Motor neuron (in vitro differentiated cells): ENCODE results near the gene FAM209B. TPM values are rescaled to one million over a fixed set of nuclear protein-coding genes. Genes with fewer than 3 reads are reported as not detected.
A peak's percentile ranks its signal among the peaks of the same experiment; 100 is the strongest.
"Not testable (repeated sequence)": the region's sequence is repeated elsewhere in the genome, so short reads cannot be mapped to it uniquely, and the experiment has no call there.

Experiments used
- ATAC-seq, 8 experiments: fragments of 200-7000 bp; cut with Tn5 transposase; replicated peaks in 6 of 8; 2 replicates each; pipeline ENCODE4 v1.8.0; 2021; ENCODE audit warnings: mild to moderate bottlenecking in 8 of 8, moderate library complexity in 8 of 8
- H3K27ac ChIP-seq, 2 donors: fragments of 250-450 bp; sonication (Bioruptor Pico); 2 replicates each; pipeline ENCODE4 v1.9.0; 2021; ENCODE audit warnings: antibody characterized with exemption in 2 of 2, mild to moderate bottlenecking in 2 of 2, moderate library complexity in 1 of 2
- H3K4me1 ChIP-seq, 2 donors: fragments of 250-450 bp; sonication (Bioruptor Pico); replicated peaks in 1 of 2; 2 replicates each; pipeline ENCODE4 v1.6.1; 2021; ENCODE audit warnings: antibody characterized with exemption in 2 of 2, mild to moderate bottlenecking in 2 of 2, moderate library complexity in 1 of 2
- H3K4me3 ChIP-seq, 5 donors: fragments of 250-450 bp; sonication (Bioruptor Pico); 2 replicates each; pipeline ENCODE4 v1.9.0; 2021; ENCODE audit warnings: antibody characterized with exemption in 5 of 5, mild to moderate bottlenecking in 5 of 5, moderate library complexity in 4 of 5
- WGBS, 10 experiments: fragments of 450-650 bp; shearing (Covaris generic); methylation state at CpG; one replicate each; pipeline ENCODE4 v1.0.0; 2022; 5-methylcytosine and 5-hydroxymethylcytosine counted together
- in situ Hi-C, 9 experiments: fragments of 400-800 bp; cut with MboI; loops; one replicate each; pipeline ENCODE4 v1.15.0; 2021; ENCODE audit warnings: low sequenced_read_pairs in 9 of 9, low pct_unique_long_range_greater_than_20kb in 2 of 9; ENCODE audit not compliant: unreplicated experiment in 9 of 9
- total RNA-seq, 8 experiments: library from RNA; unstranded; fragments of 300-600 nt; gene quantifications; 2 replicates each; pipeline versions ENCODE4 v1.2.3 to v1.2.4, GENCODE V29; 2022

Gene FAM209B
- total RNA-seq, 8 experiments from 2014 or later: 0.46 to 0.71 TPM; not detected in 6

DNA sequence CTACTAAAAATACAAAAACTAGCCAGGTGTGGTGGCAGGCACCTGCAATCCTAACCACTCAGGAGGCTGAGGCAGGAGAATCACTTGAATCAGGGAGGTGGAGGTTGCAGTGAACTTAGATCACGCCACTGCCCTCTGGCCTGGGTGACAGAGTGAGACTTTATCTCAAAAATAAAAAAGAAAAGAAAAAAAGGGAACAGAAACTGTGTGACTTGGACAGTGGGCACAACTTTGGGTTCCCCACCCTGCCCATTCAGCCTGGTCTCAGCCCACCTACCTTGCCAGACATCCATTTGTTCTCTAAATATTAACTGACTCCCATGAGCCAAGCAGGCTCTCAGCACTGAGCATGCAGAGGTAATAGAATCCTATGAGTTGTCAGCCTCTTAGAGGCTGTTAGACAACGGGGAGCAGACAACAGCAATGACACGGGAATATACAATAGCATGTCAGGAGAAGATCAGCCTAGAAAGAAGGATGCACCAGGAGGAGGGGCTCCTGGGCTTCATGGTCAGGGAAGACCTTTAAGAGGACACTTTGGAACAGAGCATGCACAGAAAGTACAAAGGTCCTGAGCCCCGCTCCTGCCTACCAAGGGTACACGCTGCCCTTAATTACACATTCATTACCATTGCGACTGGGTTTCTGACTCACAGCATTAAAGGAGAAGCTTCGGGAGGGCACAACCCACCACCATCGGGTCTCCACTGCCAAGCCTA, 20.0 kb downstream of the FAM209B start:
- ATAC-seq: peak in 2 of 8 experiments; percentile 27 to 28
- in situ Hi-C loops: loop anchor here in 7 of 9 experiments (10.0 to 25.0 kb wide), 5 partner anchors 409 to 784 kb away; partner anchors contain the start of gene SPO11 (in 3 of the 7)
- H3K4me3 ChIP-seq: no peak overlapping the region
- H3K27ac ChIP-seq: no peak overlapping the region
- whole genome bisulfite sequencing, 10 experiments: 14 to 77% (median 45%) methylated on average over 3 to 8 of the region's 8 CpGs; no CpG with 5 or more reads in 1 of the 10 experiments
- H3K4me1 ChIP-seq: no peaks in the 10 kb centered on the region

- no peak overlapping the region for H3K27ac ChIP-seq
- no peak overlapping the region for H3K4me3 ChIP-seq
- in situ Hi-C loops: loop anchor here in 7 of 9 experiments (10.0 to 25.0 kb wide), 5 partner anchors 407 to 782 kb away; partner anchors contain the start of gene SPO11 (in 3 of the 7)
- no peaks in the 10 kb centered on the region for H3K4me1 ChIP-seq
- ATAC-seq: peak; percentile 79 to 93 (median 88)
- 0 to 83% (median 5%) methylated on average over 1 to 4 of the region's 4 CpGs; no CpG with 5 or more reads in 1 of the 10 experiments for WGBS, 10 experiments
These were observed 21.8 kb downstream of the FAM209B start for GRCh38 chr20:56554869-56555268.

- no peak for ATAC-seq
- in situ Hi-C loops: loop anchor here in 7 of 9 experiments (10.0 to 25.0 kb wide), 5 partner anchors 403 to 778 kb away; partner anchors contain the start of gene SPO11 (in 3 of the 7)
- Histone ChIP-seq H3K4me1 (no peaks in the 10 kb centered on the region), H3K27ac (no peak overlapping the region), H3K4me3 (no peak overlapping the region)
- WGBS, 10 experiments: 43 to 100% (median 79%) methylated on average over 2 to 6 of the region's 6 CpGs; no CpG with 5 or more reads in 1 of the 10 experiments
These were observed 25.9 kb downstream of the FAM209B start for GRCh38 chr20:56558968-56559367.

- not testable (repeated sequence) for H3K27ac ChIP-seq, H3K4me1 ChIP-seq, H3K4me3 ChIP-seq, ATAC-seq
- in situ Hi-C loops: loop anchor here in 7 of 9 experiments (25.0 kb wide), 4 partner anchors 398 to 773 kb away; partner anchors contain the start of gene SPO11 (in 3 of the 7)
- 60 to 100% (median 90%) methylated on average over 1 to 3 of the region's 6 CpGs; no CpG with 5 or more reads in 5 of the 10 experiments for WGBS, 10 experiments
These were observed 31.5 kb downstream of the FAM209B start for GRCh38 chr20:56564526-56564925.

GRCh38 chr20:56565511-56565910, 32.5 kb downstream of the FAM209B start:
- in situ Hi-C loops: loop anchor here in 7 of 9 experiments (25.0 kb wide), 4 partner anchors 397 to 772 kb away; partner anchors contain the start of gene SPO11 (in 3 of the 7)
- Histone ChIP-seq H3K27ac (no peak overlapping the region), H3K4me3 (no peak overlapping the region), H3K4me1 (peaks cover 4 to 6% of the 10 kb centered on the region in 2 donors)
- 60 to 100% (median 100%) methylated on average over 1 to 2 of the region's 4 CpGs; no CpG with 5 or more reads in 3 of the 10 experiments for WGBS, 10 experiments
- no peak for ATAC-seq

GRCh38 chr20:56566621-56567020, 33.6 kb downstream of the FAM209B start:
- peak in 5 of 8 experiments; percentile 22 to 78 (median 48) for ATAC-seq
- in situ Hi-C loops: loop anchor here in 7 of 9 experiments (25.0 kb wide), 4 partner anchors 396 to 771 kb away; partner anchors contain the start of gene SPO11 (in 3 of the 7)
- Histone ChIP-seq H3K4me3 (no peak overlapping the region), H3K4me1 (peaks cover 4 to 6% of the 10 kb centered on the region in 2 donors), H3K27ac (peak overlapping the region in 1 of 2 donors; percentile 5)
- WGBS, 10 experiments: 52 to 93% (median 70%) methylated on average over 2 to 3 of the region's 3 CpGs; no CpG with 5 or more reads in 1 of the 10 experiments

- H3K4me1 ChIP-seq: peaks cover 4 to 6% of the 10 kb centered on the region in 2 donors
- no peak overlapping the region for H3K27ac ChIP-seq
- ATAC-seq: no peak
- WGBS, 10 experiments: 83% methylated on average over 1 of the region's 2 CpGs; no CpG with 5 or more reads in 9 of the 10 experiments
- in situ Hi-C loops: loop anchor here in 7 of 9 experiments (25.0 kb wide), 4 partner anchors 391 to 766 kb away; partner anchors contain the start of gene SPO11 (in 3 of the 7)
- H3K4me3 ChIP-seq: no peak overlapping the region
These were observed 37.8 kb downstream of the FAM209B start for GRCh38 chr20:56570832-56571231.

DNA sequence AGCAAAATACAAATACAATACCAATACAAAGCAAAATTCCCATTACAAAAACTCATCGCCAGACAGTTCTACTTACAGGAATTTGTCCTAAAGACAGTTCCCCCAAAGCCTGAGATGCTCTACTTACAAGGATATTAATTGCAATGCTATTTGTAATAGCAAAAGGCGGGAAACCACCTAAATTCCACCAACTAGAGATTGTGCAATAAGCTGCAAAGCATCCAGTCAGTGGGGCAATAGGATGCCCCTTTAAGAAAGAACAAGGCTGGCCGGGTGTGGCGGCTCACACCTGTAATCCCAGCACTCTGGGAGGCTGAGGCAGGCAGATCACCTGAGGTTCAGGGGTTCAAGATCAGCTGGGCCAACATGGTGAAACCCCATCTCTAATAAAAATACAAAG, 39.1 kb downstream of the FAM209B start:
- in situ Hi-C loops: loop anchor here in 7 of 9 experiments (25.0 kb wide), 4 partner anchors 390 to 765 kb away; partner anchors contain the start of gene SPO11 (in 3 of the 7)
- no peak overlapping the region for H3K4me3 ChIP-seq
- no peak for ATAC-seq
- WGBS, 10 experiments: 20 to 100% (median 87%) methylated on average over 1 to 3 of the region's 4 CpGs; no CpG with 5 or more reads in 2 of the 10 experiments
- H3K4me1 ChIP-seq: no peaks in the 10 kb centered on the region
- no peak overlapping the region for H3K27ac ChIP-seq

DNA sequence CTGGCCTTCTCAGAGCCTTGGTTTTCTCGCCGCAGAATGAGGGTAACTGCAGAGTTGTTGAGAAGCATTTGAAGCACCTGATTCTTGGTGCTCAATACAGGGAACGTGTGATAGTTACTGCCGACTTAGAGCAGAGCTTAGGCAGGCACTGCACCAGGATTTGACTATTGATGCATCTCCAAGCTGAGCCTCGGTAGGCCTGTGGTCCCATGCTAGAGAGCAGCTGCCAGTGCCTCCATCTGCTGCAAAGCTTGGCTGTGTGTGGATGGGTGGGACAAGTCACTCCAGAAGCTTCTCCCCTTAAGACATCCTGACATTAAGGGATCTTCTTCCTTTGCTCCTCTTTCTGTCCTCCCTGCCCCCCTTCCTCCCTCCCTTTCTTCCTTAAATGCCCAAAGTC, 40.9 kb downstream of the FAM209B start:
- 40 to 100% (median 79%) methylated on average over 1 to 4 of the region's 5 CpGs; no CpG with 5 or more reads in 4 of the 10 experiments for WGBS, 10 experiments
- in situ Hi-C loops: loop anchor here in 7 of 9 experiments (25.0 kb wide), 4 partner anchors 388 to 763 kb away; partner anchors contain the start of gene SPO11 (in 3 of the 7)
- H3K4me1 ChIP-seq: no peaks in the 10 kb centered on the region
- H3K27ac ChIP-seq: no peak overlapping the region
- ATAC-seq: no peak
- H3K4me3 ChIP-seq: no peak overlapping the region

GRCh38 chr20:56574531-56575142, 41.6 kb downstream of the FAM209B start:
- no peak for ATAC-seq
- H3K4me1 ChIP-seq: no peaks in the 10 kb centered on the region
- H3K4me3 ChIP-seq: no peak overlapping the region
- in situ Hi-C loops: loop anchor here in 7 of 9 experiments (25.0 kb wide), 4 partner anchors 388 to 763 kb away; partner anchors contain the start of gene SPO11 (in 3 of the 7)
- 51 to 100% (median 70%) methylated on average over 1 to 3 of the region's 10 CpGs; no CpG with 5 or more reads in 4 of the 10 experiments for WGBS, 10 experiments
- no peak overlapping the region for H3K27ac ChIP-seq

DNA sequence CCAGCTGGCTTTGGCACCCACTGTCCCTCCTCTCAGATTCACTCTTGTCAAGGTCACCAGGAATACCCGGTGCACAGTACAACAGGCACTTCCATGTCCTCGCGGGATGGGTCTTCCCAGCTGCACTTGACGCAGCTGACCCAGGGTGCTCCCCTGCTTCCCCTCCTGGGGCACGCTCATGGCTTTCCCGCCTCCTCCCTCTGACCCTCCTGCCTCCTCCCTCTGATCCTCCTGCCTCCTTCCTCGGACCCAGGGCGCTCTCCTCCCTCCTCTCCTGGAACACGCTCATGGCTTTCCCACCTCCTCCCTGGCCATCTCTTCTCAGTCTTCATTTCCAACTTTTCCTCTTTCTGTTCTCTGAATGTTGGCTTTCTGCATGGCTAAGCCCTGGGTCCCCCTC, 42.1 kb downstream of the FAM209B start:
- 25 to 88% (median 76%) methylated on average over 1 to 7 of the region's 9 CpGs; no CpG with 5 or more reads in 2 of the 10 experiments for WGBS, 10 experiments

GRCh38 chr20:56575961-56576360, 42.9 kb downstream of the FAM209B start:
- Histone ChIP-seq H3K4me1 (no peaks in the 10 kb centered on the region), H3K4me3 (no peak overlapping the region), H3K27ac (no peak overlapping the region)
- in situ Hi-C loops: no loop called here
- ATAC-seq: no peak
- WGBS, 10 experiments: 53 to 100% (median 81%) methylated on average over 1 to 3 of the region's 4 CpGs; no CpG with 5 or more reads in 5 of the 10 experiments

More for the DNA sequence above, 42.1 kb downstream of the FAM209B start:
- in situ Hi-C loops: no loop called here
- no peaks in the 10 kb centered on the region for H3K4me1 ChIP-seq
- H3K27ac ChIP-seq: no peak overlapping the region
- H3K4me3 ChIP-seq: no peak overlapping the region
- ATAC-seq: no peak
